Sigmoid colon (tissue), 4 donors: ENCODE measurements around the gene ZRANB3.

Source experiments
- CTCF ChIP-seq, 4 experiments: fragments of 450-650 bp in 3 of 4; fragments of 200-600 bp in 1 of 4; IDR thresholded peaks; one replicate each; pipeline ENCODE4 v1.5.1; 2016 to 2019; ENCODE audit warnings: antibody characterized with exemption in 4 of 4, mild to moderate bottlenecking in 3 of 4, moderate library complexity in 2 of 4
- EP300 ChIP-seq, 4 donors: sonication (generic); formaldehyde crosslinking; IDR thresholded peaks; one replicate each; pipeline ENCODE4 v1.6.1; 2017; ENCODE audit warnings: antibody characterized with exemption in 4 of 4
- POLR2A ChIP-seq, 2 donors: fragments of 450-650 bp; IDR thresholded peaks; one replicate each; pipeline ENCODE4 v1.6.1; 2016; ENCODE audit warnings: antibody characterized with exemption in 2 of 2, mild to moderate bottlenecking in 2 of 2, moderate library complexity in 2 of 2
- POLR2AphosphoS5 ChIP-seq, 4 donors: sonication (generic); formaldehyde crosslinking; IDR thresholded peaks; one replicate each; pipeline ENCODE4 v1.6.1; 2017; ENCODE audit warnings: antibody characterized with exemption in 4 of 4

- no peak for TF ChIP-seq POLR2AphosphoS5 (IDR thresholded peaks at IDR 0.05)
- TF ChIP-seq CTCF (IDR thresholded peaks at IDR 0.05), result no peak
- TF ChIP-seq POLR2A (IDR thresholded peaks at IDR 0.05), result no peak
- TF ChIP-seq EP300 (IDR thresholded peaks at IDR 0.05), result no peak
Observed at GRCh38 chr2:135409436-135409835, 121.6 kb downstream of the ZRANB3 start.
